Thyroid gland (tissue), 4 donors: ENCODE measurements around the gene NT5E.

Experiments
- CTCF ChIP-seq, 6 experiments: fragments of 200-600 bp in 3 of 6; fragments of 450-650 bp in 3 of 6; sonication (generic) in 3 of 6; IDR thresholded peaks; one replicate each; pipeline ENCODE4 v1.5.1; 2016 to 2019; ENCODE audit warnings: antibody characterized with exemption in 6 of 6, mild to moderate bottlenecking in 2 of 6, inconsistent platforms in 1 of 6, moderate library complexity in 1 of 6
- POLR2A ChIP-seq, 2 donors: fragments of 450-650 bp; IDR thresholded peaks; one replicate each; pipeline ENCODE4 v1.6.1; 2017; ENCODE audit warnings: antibody characterized with exemption in 2 of 2, mild to moderate bottlenecking in 2 of 2, moderate library complexity in 1 of 2

- TF ChIP-seq CTCF (IDR thresholded peaks at IDR 0.05) (no peak), POLR2A (IDR thresholded peaks at IDR 0.05) (no peak)
Observed at GRCh38 chr6:85516168-85516567, 66.3 kb downstream of the NT5E start.
